SK-N-SH treated with all-trans-retinoic acid at 6 μM for 48 hours (cell line): ENCODE results near the gene RHBDL3.

Source experiments
- ATAC-seq: fragments of 200-7000 bp; cut with Tn5 transposase; 3 replicates; pipeline ENCODE4 v1.9.1; 2020; ENCODE audit warnings: mild to moderate bottlenecking, moderate library complexity
- ARNTL ChIP-seq: fragments of 450-650 bp; formaldehyde crosslinking; IDR thresholded peaks from 2 replicates; pipeline ENCODE4 v1.5.0; 2020; ENCODE audit warnings: low read depth, mild to moderate bottlenecking, moderate library complexity, borderline replicate concordance
- BACH2 ChIP-seq: fragments of 250-450 bp; sonication (Bioruptor Pico); IDR thresholded peaks from 2 replicates; pipeline ENCODE4 v1.9.0; 2021; ENCODE audit warnings: mild to moderate bottlenecking, borderline replicate concordance
- CSDC2 ChIP-seq: fragments of 250-450 bp; sonication (Bioruptor Pico); IDR thresholded peaks from 2 replicates; pipeline ENCODE4 v1.5.0; 2020; ENCODE audit warnings: mild to moderate bottlenecking, moderate library complexity
- ESRRG ChIP-seq: fragments of 250-450 bp; sonication (Bioruptor Pico); IDR thresholded peaks from 2 replicates; pipeline ENCODE4 v1.6.1; 2021; ENCODE audit warnings: mild to moderate bottlenecking
- GLIS3 ChIP-seq: fragments of 250-450 bp; sonication (Bioruptor Pico); IDR thresholded peaks from 2 replicates; pipeline ENCODE4 v1.5.0; 2020; ENCODE audit warnings: mild to moderate bottlenecking, moderate library complexity
- OSR1 ChIP-seq: fragments of 250-450 bp; sonication (Bioruptor Pico); IDR thresholded peaks from 2 replicates; pipeline ENCODE4 v1.8.0; 2022; ENCODE audit warnings: moderate library complexity, mild to moderate bottlenecking, inconsistent platforms
- PPARA ChIP-seq: fragments of 250-450 bp; sonication (Bioruptor Pico); IDR thresholded peaks from 2 replicates; pipeline ENCODE4 v1.5.0; 2020; ENCODE audit warnings: mild to moderate bottlenecking, borderline replicate concordance
- RARB ChIP-seq: fragments of 250-450 bp; sonication (Bioruptor Pico); IDR thresholded peaks from 2 replicates; pipeline ENCODE4 v1.8.0; 2021; ENCODE audit warnings: mild to moderate bottlenecking, moderate library complexity
- SNAI2 ChIP-seq: fragments of 250-450 bp; sonication (Bioruptor Pico); IDR thresholded peaks from 2 replicates; pipeline ENCODE4 v1.5.0; 2020; ENCODE audit warnings: mild to moderate bottlenecking, moderate library complexity
- TOX ChIP-seq: fragments of 250-450 bp; sonication (Bioruptor Pico); IDR thresholded peaks from 2 replicates; pipeline ENCODE4 v1.8.0; 2021; ENCODE audit warnings: mild to moderate bottlenecking, moderate library complexity, borderline replicate concordance
- ZC3H10 ChIP-seq: fragments of 250-450 bp; sonication (Bioruptor Pico); IDR thresholded peaks from 2 replicates; pipeline ENCODE4 v1.5.1; 2021; ENCODE audit warnings: mild to moderate bottlenecking, moderate library complexity
- ZFP3 ChIP-seq: fragments of 250-450 bp; sonication (Bioruptor Pico); IDR thresholded peaks from 2 replicates; pipeline ENCODE4 v1.5.0; 2020; ENCODE audit warnings: mild to moderate bottlenecking, moderate library complexity
- ZFP30 ChIP-seq: fragments of 450-650 bp; formaldehyde crosslinking; IDR thresholded peaks from 2 replicates; pipeline ENCODE4 v1.5.0; 2022; ENCODE audit warnings: mild to moderate bottlenecking, moderate library complexity
- ZNF565 ChIP-seq: fragments of 450-650 bp; formaldehyde crosslinking; conservative IDR thresholded peaks from 2 replicates; pipeline ENCODE4 v1.5.0; 2020; ENCODE audit warnings: low read depth, mild to moderate bottlenecking, moderate library complexity
- ZNF70 ChIP-seq: fragments of 450-650 bp; formaldehyde crosslinking; IDR thresholded peaks from 2 replicates; pipeline ENCODE4 v1.5.0; 2020; ENCODE audit warnings: mild to moderate bottlenecking, moderate library complexity
- ZNF8 ChIP-seq: fragments of 450-650 bp; formaldehyde crosslinking; IDR thresholded peaks from 2 replicates; pipeline ENCODE4 v1.5.0; 2020; ENCODE audit warnings: mild to moderate bottlenecking, moderate library complexity
- TF ChIP-seq, protein P1 (sequence below): fragments of 250-450 bp; sonication (Bioruptor Pico); IDR thresholded peaks from 2 replicates; pipeline ENCODE4 v1.5.1; 2021; ENCODE audit warnings: mild to moderate bottlenecking, moderate library complexity
- TF ChIP-seq, protein P2 (sequence below): fragments of 250-450 bp; sonication (Bioruptor Pico); IDR thresholded peaks from 2 replicates; pipeline ENCODE4 v1.8.0; 2020; ENCODE audit warnings: mild to moderate bottlenecking, moderate library complexity, borderline replicate concordance
- TF ChIP-seq, protein P3 (sequence below): fragments of 250-450 bp; sonication (Bioruptor Pico); IDR thresholded peaks from 2 replicates; pipeline ENCODE4 v1.8.0; 2021; ENCODE audit warnings: low read depth, mild to moderate bottlenecking, moderate library complexity, borderline replicate concordance
- TF ChIP-seq, protein P4 (sequence below): fragments of 250-450 bp; sonication (Bioruptor Pico); IDR thresholded peaks from 2 replicates; pipeline ENCODE4 v1.5.1; 2020; ENCODE audit warnings: low read depth, mild to moderate bottlenecking, moderate library complexity

The RHBDL3 gene

GRCh38 chr17:32278815-32279214 lies 13.2 kb downstream of the RHBDL3 start:
- no peak for ATAC-seq
- TF ChIP-seq ZNF8 (CRISPR knock-in tag) (no peak), TOX (CRISPR knock-in tag) (no peak)

DNA sequence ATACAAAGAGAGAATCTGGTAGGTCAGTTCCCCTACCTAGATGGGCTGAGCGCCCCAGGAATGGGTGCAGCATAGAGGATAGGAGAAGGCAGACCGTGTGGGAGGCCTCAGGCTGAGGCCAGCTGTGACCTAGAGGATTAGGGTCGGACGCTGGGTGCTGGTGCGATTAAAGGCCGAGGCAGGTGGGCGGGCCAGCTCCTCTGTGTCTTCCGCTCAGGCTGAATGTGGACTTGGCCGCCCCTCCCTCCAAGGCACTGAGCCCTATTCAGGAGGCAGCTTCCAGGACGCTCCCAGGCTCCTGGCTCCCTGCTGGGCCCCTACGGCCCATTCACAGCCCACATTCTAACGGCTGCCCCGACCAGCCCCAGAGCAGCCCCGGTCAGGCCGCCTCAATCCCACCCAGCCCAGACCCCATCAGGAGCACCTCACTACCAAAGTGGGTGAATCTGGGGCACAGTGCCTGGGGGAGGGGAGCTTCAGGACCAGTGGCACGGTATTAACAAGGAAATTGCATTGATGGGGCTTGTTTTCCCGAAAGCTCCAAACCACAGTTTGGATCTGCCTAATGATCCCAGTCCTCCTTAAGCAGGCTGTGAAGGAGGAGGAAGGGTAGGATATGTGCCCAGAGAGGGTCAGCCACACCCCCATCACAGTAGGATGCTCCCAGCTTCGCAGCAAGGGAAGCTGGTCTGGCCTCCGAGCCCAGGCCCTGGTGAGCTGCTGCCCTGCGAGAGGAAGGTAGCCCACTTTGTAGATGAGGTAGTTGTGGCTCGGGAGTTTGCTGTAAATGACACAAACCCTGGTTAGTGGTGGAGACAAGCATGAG lies 14.5 kb downstream of the RHBDL3 start:
- TF ChIP-seq GLIS3 (CRISPR knock-in tag) (no peak), ZNF70 (CRISPR knock-in tag) (no peak), RARB (no peak), ARNTL (no peak), PPARA (no peak), SNAI2 (CRISPR knock-in tag) (no peak)
- TF ChIP-seq, protein P1, sequence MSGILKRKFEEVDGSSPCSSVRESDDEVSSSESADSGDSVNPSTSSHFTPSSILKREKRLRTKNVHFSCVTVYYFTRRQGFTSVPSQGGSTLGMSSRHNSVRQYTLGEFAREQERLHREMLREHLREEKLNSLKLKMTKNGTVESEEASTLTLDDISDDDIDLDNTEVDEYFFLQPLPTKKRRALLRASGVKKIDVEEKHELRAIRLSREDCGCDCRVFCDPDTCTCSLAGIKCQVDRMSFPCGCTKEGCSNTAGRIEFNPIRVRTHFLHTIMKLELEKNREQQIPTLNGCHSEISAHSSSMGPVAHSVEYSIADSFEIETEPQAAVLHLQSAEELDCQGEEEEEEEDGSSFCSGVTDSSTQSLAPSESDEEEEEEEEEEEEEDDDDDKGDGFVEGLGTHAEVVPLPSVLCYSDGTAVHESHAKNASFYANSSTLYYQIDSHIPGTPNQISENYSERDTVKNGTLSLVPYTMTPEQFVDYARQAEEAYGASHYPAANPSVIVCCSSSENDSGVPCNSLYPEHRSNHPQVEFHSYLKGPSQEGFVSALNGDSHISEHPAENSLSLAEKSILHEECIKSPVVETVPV (CRISPR knock-in tag), result no peak
- TF ChIP-seq, protein P2, sequence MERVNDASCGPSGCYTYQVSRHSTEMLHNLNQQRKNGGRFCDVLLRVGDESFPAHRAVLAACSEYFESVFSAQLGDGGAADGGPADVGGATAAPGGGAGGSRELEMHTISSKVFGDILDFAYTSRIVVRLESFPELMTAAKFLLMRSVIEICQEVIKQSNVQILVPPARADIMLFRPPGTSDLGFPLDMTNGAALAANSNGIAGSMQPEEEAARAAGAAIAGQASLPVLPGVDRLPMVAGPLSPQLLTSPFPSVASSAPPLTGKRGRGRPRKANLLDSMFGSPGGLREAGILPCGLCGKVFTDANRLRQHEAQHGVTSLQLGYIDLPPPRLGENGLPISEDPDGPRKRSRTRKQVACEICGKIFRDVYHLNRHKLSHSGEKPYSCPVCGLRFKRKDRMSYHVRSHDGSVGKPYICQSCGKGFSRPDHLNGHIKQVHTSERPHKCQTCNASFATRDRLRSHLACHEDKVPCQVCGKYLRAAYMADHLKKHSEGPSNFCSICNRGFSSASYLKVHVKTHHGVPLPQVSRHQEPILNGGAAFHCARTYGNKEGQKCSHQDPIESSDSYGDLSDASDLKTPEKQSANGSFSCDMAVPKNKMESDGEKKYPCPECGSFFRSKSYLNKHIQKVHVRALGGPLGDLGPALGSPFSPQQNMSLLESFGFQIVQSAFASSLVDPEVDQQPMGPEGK (CRISPR knock-in tag), result no peak
- TF ChIP-seq, protein P3, sequence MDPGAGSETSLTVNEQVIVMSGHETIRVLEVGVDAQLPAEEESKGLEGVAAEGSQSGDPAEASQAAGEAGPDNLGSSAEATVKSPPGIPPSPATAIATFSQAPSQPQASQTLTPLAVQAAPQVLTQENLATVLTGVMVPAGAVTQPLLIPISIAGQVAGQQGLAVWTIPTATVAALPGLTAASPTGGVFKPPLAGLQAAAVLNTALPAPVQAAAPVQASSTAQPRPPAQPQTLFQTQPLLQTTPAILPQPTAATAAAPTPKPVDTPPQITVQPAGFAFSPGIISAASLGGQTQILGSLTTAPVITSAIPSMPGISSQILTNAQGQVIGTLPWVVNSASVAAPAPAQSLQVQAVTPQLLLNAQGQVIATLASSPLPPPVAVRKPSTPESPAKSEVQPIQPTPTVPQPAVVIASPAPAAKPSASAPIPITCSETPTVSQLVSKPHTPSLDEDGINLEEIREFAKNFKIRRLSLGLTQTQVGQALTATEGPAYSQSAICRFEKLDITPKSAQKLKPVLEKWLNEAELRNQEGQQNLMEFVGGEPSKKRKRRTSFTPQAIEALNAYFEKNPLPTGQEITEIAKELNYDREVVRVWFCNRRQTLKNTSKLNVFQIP, result no peak
- ATAC-seq, result no peak

DNA sequence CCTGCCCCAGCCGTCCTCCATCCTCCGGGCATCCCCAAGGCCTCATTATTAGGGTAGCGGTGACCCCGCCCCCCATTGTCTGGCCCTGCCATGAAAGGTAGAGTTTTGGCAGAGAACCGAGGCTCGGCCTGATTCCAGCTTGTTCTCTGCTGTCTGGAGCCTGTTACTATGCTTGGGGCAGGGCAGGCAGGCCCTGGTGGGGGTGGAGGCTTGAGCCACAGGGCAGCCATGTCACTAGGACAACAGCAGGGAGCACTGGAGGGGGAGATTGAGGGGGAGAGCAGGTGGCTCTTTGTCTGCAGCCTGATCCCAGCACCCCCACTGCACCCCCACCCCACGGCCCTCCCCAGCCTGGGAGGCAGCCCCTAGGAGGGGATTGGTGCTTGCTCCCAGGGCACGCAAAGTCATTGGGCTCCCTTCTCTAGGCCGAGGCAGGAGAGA lies 15.4 kb downstream of the RHBDL3 start:
- no peak for ATAC-seq

GRCh38 chr17:32283745-32284201 lies 18.1 kb downstream of the RHBDL3 start:
- 0 out of 3 replicates have a peak, but pooled peaks have one; percentile 33 for ATAC-seq
- TF ChIP-seq, protein P4, sequence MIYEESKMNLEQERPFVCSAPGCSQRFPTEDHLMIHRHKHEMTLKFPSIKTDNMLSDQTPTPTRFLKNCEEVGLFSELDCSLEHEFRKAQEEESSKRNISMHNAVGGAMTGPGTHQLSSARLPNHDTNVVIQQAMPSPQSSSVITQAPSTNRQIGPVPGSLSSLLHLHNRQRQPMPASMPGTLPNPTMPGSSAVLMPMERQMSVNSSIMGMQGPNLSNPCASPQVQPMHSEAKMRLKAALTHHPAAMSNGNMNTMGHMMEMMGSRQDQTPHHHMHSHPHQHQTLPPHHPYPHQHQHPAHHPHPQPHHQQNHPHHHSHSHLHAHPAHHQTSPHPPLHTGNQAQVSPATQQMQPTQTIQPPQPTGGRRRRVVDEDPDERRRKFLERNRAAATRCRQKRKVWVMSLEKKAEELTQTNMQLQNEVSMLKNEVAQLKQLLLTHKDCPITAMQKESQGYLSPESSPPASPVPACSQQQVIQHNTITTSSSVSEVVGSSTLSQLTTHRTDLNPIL (CRISPR knock-in tag), result no peak
- TF ChIP-seq PPARA (no peak), ZFP3 (CRISPR knock-in tag) (peak; percentile 89)

More for the DNA sequence above, 15.4 kb downstream of the RHBDL3 start:
- TF ChIP-seq TOX (CRISPR knock-in tag) (no peak), ZFP30 (no peak), ARNTL (no peak)

DNA sequence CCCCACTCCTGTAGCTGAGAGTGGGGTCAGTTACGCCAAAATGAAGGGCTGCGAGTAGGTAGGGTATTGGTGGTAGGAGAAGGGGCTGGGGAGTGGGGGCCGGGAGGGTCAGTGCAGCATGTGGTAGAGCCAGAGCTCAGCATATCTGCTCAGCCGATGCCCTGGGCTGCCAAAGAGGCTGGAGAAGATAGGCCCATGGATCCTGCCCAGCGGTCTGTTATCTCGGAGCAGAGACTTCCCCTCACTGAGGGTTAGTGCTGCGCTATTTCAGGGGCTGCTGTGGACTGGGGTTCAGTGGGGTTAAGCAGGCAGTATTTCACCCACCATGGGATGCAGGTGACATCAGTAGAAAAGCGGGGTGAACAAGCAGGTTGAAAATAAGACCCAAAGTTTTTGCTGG lies 19.7 kb downstream of the RHBDL3 start:
- TF ChIP-seq CSDC2 (CRISPR knock-in tag) (no peak), TOX (CRISPR knock-in tag) (no peak), ZC3H10 (CRISPR knock-in tag) (no peak)

GRCh38 chr17:32285746-32286517 lies 20.3 kb downstream of the RHBDL3 start:
- ATAC-seq, result no peak
- TF ChIP-seq ZNF565 (CRISPR knock-in tag) (no peak), RARB (no peak), BACH2 (CRISPR knock-in tag) (no peak), ZFP3 (CRISPR knock-in tag) (no peak), ZNF8 (CRISPR knock-in tag) (no peak), GLIS3 (CRISPR knock-in tag) (no peak), ZC3H10 (CRISPR knock-in tag) (no peak), PPARA (no peak), ARNTL (no peak), ESRRG (CRISPR knock-in tag) (no peak), CSDC2 (CRISPR knock-in tag) (no peak), ZFP30 (no peak), ZNF70 (CRISPR knock-in tag) (no peak), OSR1 (no peak), TOX (CRISPR knock-in tag) (no peak)
- TF ChIP-seq, protein P3, result no peak
- TF ChIP-seq, protein P1 (CRISPR knock-in tag), result no peak

More for the DNA sequence above, 19.7 kb downstream of the RHBDL3 start:
- no peak for ATAC-seq
